Measurements from ENCODE around the gene AQP12A. TPM values are rescaled to one million over a fixed set of nuclear protein-coding genes. Genes with fewer than 3 reads are reported as not detected.

Gene AQP12A
- total and polyA plus RNA-seq, 9 of the 15 experiments (the other 6 are each of a cell fraction or from before 2014, with no cell fraction given), result not detected

GRCh38 chr2:240645801-240646175 is 45.9 kb upstream of the AQP12A start:
- Histone ChIP-seq H3K9me3 (replicated peaks; ENCODE audit: control insufficient read depth, insufficient read depth, low read depth, low read length) (no peaks in the 10 kb centered on the region), H3K4me3 (no peak overlapping the region), H3K9me1 (ENCODE audit: control insufficient read depth, insufficient read depth, low read length) (no peaks in the 10 kb centered on the region), H3K36me3 (ENCODE audit: control insufficient read depth, insufficient read depth, low read length) (no peaks in the 10 kb centered on the region), H3K79me2 (ENCODE audit: control insufficient read depth, insufficient read depth, low read length) (no peaks in the 10 kb centered on the region), H2AFZ (ENCODE audit: low read depth, low read length) (no peak overlapping the region), H3K27ac (ENCODE audit: extremely low read depth, low read depth, low read length) (no peak overlapping the region), H4K20me1 (replicated peaks; ENCODE audit: control insufficient read depth, insufficient read depth, low read length) (no peaks in the 10 kb centered on the region), H3K9ac (ENCODE audit: insufficient read depth in 1 of 2, low read depth in 2 of 2, low read length in 2 of 2) (no peak overlapping the region), H3K4me1 (replicated peaks in 1 of 2; ENCODE audit: control insufficient read depth in 2 of 2, insufficient read depth in 2 of 2, low read length in 2 of 2) (peaks cover 0 to 7% of the 10 kb centered on the region in 2 experiments; a peak in 1 of 5 replicates), H3K27me3 (ENCODE audit: control insufficient read depth in 2 of 2, insufficient read depth in 2 of 2, low read length in 2 of 2) (peaks cover 12 to 62% of the 10 kb centered on the region in 2 experiments; a peak in 4 of 5 replicates), H3K4me2 (ENCODE audit: insufficient read depth, low read length) (no peak overlapping the region)
- DNase-seq (ENCODE audit: extremely low read depth in 1 of 4, low spot score in 3 of 4) (peak in 1 of 4 experiments; percentile 2), FAIRE-seq (no peak), ATAC-seq (no peak)
- in situ Hi-C loops (cut with MboI) (no loop called here), intact Hi-C loops (cut with micrococcal nuclease) (no loop called here)
- 38% methylated on average over 9 of the region's 10 CpGs for WGBS (ENCODE audit: insufficient coverage, low coverage, missing lambda C conversion rate)
- CTCF ChIA-PET (ENCODE audit: low intra/inter-chr PET ratio), result no interaction called here
- TF ChIP-seq RBFOX2 (IDR thresholded peaks at IDR 0.05; ENCODE audit: low read depth, low read length), result no peak
- no peak for TF ChIP-seq KDM4B (IDR thresholded peaks at IDR 0.05; ENCODE audit: borderline replicate concordance in 2 of 2, low read depth in 1 of 2)
- no peak for TF ChIP-seq ETV6 (IDR thresholded peaks at IDR 0.05; ENCODE audit: borderline replicate concordance in 1 of 2, low read depth in 2 of 2, low read length in 1 of 2)
- no peak for TF ChIP-seq ETV6 (CRISPR knock-in tag; IDR thresholded peaks at IDR 0.05; ENCODE audit: borderline replicate concordance)
- TF ChIP-seq BRCA1 (IDR thresholded peaks at IDR 0.05), result no peak
- no peak for TF ChIP-seq BRCA1 (CRISPR knock-in tag; IDR thresholded peaks at IDR 0.05)
- TF ChIP-seq, protein P1, sequence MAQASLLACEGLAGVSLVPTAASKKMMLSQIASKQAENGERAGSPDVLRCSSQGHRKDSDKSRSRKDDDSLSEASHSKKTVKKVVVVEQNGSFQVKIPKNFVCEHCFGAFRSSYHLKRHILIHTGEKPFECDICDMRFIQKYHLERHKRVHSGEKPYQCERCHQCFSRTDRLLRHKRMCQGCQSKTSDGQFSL (CRISPR knock-in tag; IDR thresholded peaks at IDR 0.05), result no peak
- TF ChIP-seq, protein P1 (tag; IDR thresholded peaks at IDR 0.05), result no peak
- BruUV-seq (replicated peaks), result no TSS peak
- POLR2A ChIA-PET, result no interaction called here
